MM.1S (cell line): Measurements from ENCODE around the gene PSME2.

Experiments used
- DNase-seq: peaks from one replicate; pipeline ENCODE4 v3.0.0-alpha.2; 2015
- H2AFZ ChIP-seq: fragments of 300-600 bp; sonication (generic); 2 replicates; pipeline ENCODE4 v1.6.0; 2016; ENCODE audit warnings: antibody characterized with exemption, low read length
- H3F3A ChIP-seq: fragments of 300-600 bp; sonication (generic); 2 replicates; pipeline ENCODE4 v1.6.1; 2016; ENCODE audit warnings: mild to moderate bottlenecking, antibody characterized with exemption, low read length, moderate library complexity, mixed read lengths; ENCODE audit not compliant: insufficient read depth
- H3K27ac ChIP-seq: fragments of 300-600 bp; sonication (generic); 2 replicates; pipeline ENCODE4 v1.5.1; 2016; ENCODE audit warnings: mild to moderate bottlenecking, low read length
- H3K27me3 ChIP-seq: fragments of 300-600 bp; sonication (generic); replicated peaks from 2 replicates; pipeline ENCODE4 v1.6.0; 2016; ENCODE audit warnings: low read length; ENCODE audit not compliant: insufficient read depth
- H3K36me3 ChIP-seq: fragments of 300-600 bp; sonication (generic); replicated peaks from 2 replicates; pipeline ENCODE4 v1.6.1; 2016; ENCODE audit warnings: mild to moderate bottlenecking, low read length, mixed read lengths; ENCODE audit not compliant: insufficient read depth
- H3K4me1 ChIP-seq: fragments of 300-600 bp; sonication (generic); 2 replicates; pipeline ENCODE4 v1.6.1; 2016; ENCODE audit warnings: low read length, mixed read lengths
- H3K4me2 ChIP-seq: fragments of 300-600 bp; sonication (generic); 2 replicates; pipeline ENCODE4 v1.6.0; 2016; ENCODE audit warnings: low read depth, low read length
- H3K4me3 ChIP-seq: fragments of 300-600 bp; sonication (generic); 2 replicates; pipeline ENCODE4 v1.5.1; 2016; ENCODE audit warnings: low read length, mixed read lengths
- H3K79me2 ChIP-seq: fragments of 300-600 bp; sonication (generic); 2 replicates; pipeline ENCODE4 v1.6.1; 2016; ENCODE audit warnings: mixed run types, low read length, mixed read lengths
- H3K9ac ChIP-seq: fragments of 300-600 bp; sonication (generic); 2 replicates; pipeline ENCODE4 v1.6.1; 2016; ENCODE audit warnings: low read length, mixed read lengths
- H3K9me2 ChIP-seq: fragments of 300-600 bp; sonication (generic); replicated peaks from 2 replicates; pipeline ENCODE4 v1.6.1; 2016; ENCODE audit warnings: mild to moderate bottlenecking, low read length, mixed read lengths; ENCODE audit not compliant: insufficient read depth
- H3K9me3 ChIP-seq: fragments of 300-600 bp; sonication (generic); replicated peaks from 2 replicates; pipeline ENCODE4 v1.6.1; 2016; ENCODE audit warnings: mild to moderate bottlenecking, low read length, mixed read lengths; ENCODE audit not compliant: insufficient read depth
- H4K20me1 ChIP-seq: fragments of 300-600 bp; sonication (generic); 2 replicates; pipeline ENCODE4 v1.6.1; 2016; ENCODE audit warnings: mild to moderate bottlenecking, low read length, moderate library complexity, mixed read lengths; ENCODE audit not compliant: insufficient read depth
- EZH2 ChIP-seq: fragments of 300-600 bp; sonication (generic); optimal IDR thresholded peaks from 2 replicates; pipeline ENCODE3; 2017; ENCODE audit warnings: low read depth, mild to moderate bottlenecking, antibody characterized with exemption, low read length, mixed read lengths
- EZH2phosphoT487 ChIP-seq: fragments of 300-600 bp; sonication (generic); IDR thresholded peaks from 2 replicates; pipeline ENCODE4 v1.6.1; 2018; ENCODE audit warnings: antibody characterized with exemption, low read length
- TF ChIP-seq, protein P1 (sequence below): fragments of 300-600 bp; sonication (generic); IDR thresholded peaks from 2 replicates; pipeline ENCODE4 v1.5.1; 2016; ENCODE audit warnings: antibody characterized with exemption, low read length, mixed read lengths

Gene PSME2

DNA sequence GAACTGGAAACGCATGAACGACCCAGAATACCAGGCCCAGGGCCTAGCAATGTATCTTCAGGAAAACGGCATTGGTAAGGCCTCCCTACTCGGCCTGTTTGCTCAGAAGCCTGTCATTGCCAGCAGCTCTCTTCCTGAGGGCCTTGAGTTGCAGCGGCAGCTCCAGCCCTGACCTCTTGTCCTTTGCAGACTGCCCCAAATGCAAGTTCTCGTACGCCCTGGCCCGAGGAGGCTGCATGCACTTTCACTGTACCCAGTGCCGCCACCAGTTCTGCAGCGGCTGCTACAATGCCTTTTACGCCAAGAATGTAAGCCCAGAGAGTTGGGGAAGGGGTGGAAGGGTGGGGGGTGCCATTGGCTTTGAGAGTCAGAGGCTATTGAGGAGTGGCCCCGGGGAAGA lies 10.9 kb upstream of the PSME2 start:
- no peaks in the 10 kb centered on the region for H3K9me2 ChIP-seq
- no peaks in the 10 kb centered on the region for H4K20me1 ChIP-seq
- H3K79me2 ChIP-seq, result peaks cover 12% of the 10 kb centered on the region
- H3K27ac ChIP-seq, result no peak overlapping the region
- TF ChIP-seq, protein P1, sequence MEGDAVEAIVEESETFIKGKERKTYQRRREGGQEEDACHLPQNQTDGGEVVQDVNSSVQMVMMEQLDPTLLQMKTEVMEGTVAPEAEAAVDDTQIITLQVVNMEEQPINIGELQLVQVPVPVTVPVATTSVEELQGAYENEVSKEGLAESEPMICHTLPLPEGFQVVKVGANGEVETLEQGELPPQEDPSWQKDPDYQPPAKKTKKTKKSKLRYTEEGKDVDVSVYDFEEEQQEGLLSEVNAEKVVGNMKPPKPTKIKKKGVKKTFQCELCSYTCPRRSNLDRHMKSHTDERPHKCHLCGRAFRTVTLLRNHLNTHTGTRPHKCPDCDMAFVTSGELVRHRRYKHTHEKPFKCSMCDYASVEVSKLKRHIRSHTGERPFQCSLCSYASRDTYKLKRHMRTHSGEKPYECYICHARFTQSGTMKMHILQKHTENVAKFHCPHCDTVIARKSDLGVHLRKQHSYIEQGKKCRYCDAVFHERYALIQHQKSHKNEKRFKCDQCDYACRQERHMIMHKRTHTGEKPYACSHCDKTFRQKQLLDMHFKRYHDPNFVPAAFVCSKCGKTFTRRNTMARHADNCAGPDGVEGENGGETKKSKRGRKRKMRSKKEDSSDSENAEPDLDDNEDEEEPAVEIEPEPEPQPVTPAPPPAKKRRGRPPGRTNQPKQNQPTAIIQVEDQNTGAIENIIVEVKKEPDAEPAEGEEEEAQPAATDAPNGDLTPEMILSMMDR, result no peak
- TF ChIP-seq EZH2phosphoT487 (no peak), EZH2 (no peak)
- no peaks in the 10 kb centered on the region for H3K9me3 ChIP-seq
- H3K4me3 ChIP-seq, result no peak overlapping the region
- H3K4me1 ChIP-seq, result no peaks in the 10 kb centered on the region
- no peak for DNase-seq
- H3K36me3 ChIP-seq, result no peaks in the 10 kb centered on the region
- no peak overlapping the region for H3K4me2 ChIP-seq
- no peak overlapping the region for H2AFZ ChIP-seq
- H3K27me3 ChIP-seq, result no peaks in the 10 kb centered on the region
- no peak overlapping the region for H3K9ac ChIP-seq
- H3F3A ChIP-seq, result no peaks in the 10 kb centered on the region

DNA sequence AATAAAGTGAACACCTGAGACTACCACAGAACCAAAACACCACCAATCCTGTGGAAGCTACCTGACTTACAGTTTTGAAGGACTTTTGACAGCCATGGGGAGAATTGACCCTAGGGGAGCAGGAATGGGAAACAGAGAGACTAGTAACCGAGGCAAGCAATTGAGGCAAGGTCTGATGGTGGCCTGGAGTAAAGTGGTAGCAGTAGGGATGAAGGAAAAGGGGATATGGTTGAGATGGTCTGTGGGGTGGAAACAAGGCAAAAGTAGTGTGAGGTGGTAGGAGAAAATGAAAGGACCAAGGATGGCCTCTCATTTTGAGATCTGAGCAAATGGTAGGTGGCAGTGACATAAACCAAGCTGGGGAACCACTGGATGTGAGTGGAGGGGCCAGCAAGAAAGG lies 10.4 kb upstream of the PSME2 start:
- no peaks in the 10 kb centered on the region for H3F3A ChIP-seq
- no peaks in the 10 kb centered on the region for H3K9me2 ChIP-seq
- H3K79me2 ChIP-seq, result peaks cover 7% of the 10 kb centered on the region
- H3K9ac ChIP-seq, result no peak overlapping the region
- no peaks in the 10 kb centered on the region for H3K36me3 ChIP-seq
- H2AFZ ChIP-seq, result no peak overlapping the region
- H3K9me3 ChIP-seq, result no peaks in the 10 kb centered on the region
- no peak for DNase-seq
- no peak overlapping the region for H3K27ac ChIP-seq
- H3K27me3 ChIP-seq, result no peaks in the 10 kb centered on the region
- H3K4me1 ChIP-seq, result no peaks in the 10 kb centered on the region
- no peak overlapping the region for H3K4me2 ChIP-seq
- H4K20me1 ChIP-seq, result no peaks in the 10 kb centered on the region
- TF ChIP-seq, protein P1, result no peak
- no peak for TF ChIP-seq EZH2phosphoT487
- H3K4me3 ChIP-seq, result no peak overlapping the region

DNA sequence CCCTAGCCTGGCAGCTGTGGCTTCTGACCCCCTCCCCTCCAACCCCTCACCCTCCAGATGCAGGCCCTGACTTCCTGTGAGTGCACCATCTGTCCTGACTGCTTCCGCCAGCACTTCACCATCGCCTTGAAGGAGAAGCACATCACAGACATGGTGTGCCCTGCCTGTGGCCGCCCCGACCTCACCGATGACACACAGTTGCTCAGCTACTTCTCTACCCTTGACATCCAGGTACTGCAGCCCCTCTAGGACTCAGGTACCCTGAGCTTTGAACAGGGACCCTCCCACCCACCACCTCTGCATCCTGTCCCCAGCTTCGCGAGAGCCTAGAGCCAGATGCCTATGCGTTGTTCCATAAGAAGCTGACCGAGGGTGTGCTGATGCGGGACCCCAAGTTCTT lies 8.7 kb upstream of the PSME2 start:
- no peak overlapping the region for H3K4me2 ChIP-seq
- no peaks in the 10 kb centered on the region for H3F3A ChIP-seq
- H3K36me3 ChIP-seq, result no peaks in the 10 kb centered on the region
- H2AFZ ChIP-seq, result no peak overlapping the region
- H3K27ac ChIP-seq, result no peak overlapping the region
- H3K9ac ChIP-seq, result no peak overlapping the region
- H3K9me3 ChIP-seq, result no peaks in the 10 kb centered on the region
- no peak for DNase-seq
- TF ChIP-seq, protein P1, result no peak
- TF ChIP-seq EZH2phosphoT487 (no peak), EZH2 (no peak)
- H3K79me2 ChIP-seq, result no peaks in the 10 kb centered on the region
- H3K4me3 ChIP-seq, result no peak overlapping the region
- H3K9me2 ChIP-seq, result no peaks in the 10 kb centered on the region
- H3K4me1 ChIP-seq, result no peaks in the 10 kb centered on the region
- no peaks in the 10 kb centered on the region for H3K27me3 ChIP-seq
- H4K20me1 ChIP-seq, result no peaks in the 10 kb centered on the region
